MM.1S (cell line): ENCODE measurements around the gene DYNLT2.

Experiments used
- CTCF ChIP-seq: fragments of 300-600 bp; sonication (generic); IDR thresholded peaks from 2 replicates; pipeline ENCODE4 v1.5.1; 2016; ENCODE audit warnings: antibody characterized with exemption, low read length, mixed read lengths
- EZH2phosphoT487 ChIP-seq: fragments of 300-600 bp; sonication (generic); IDR thresholded peaks from 2 replicates; pipeline ENCODE4 v1.6.1; 2018; ENCODE audit warnings: antibody characterized with exemption, low read length

GRCh38 chr6:169720207-169720855, 31.0 kb downstream of the DYNLT2 start:
- peak; percentile 17; the same call in 1 of the 2 replicates for TF ChIP-seq CTCF
- TF ChIP-seq EZH2phosphoT487 = no peak
